GM20000 (cell line): ENCODE measurements around the gene MICAL2.

Source experiments
- DNase-seq: peaks from one replicate; pipeline ENCODE4 v3.0.0; 2012; ENCODE audit warnings: low spot score
- TF ChIP-seq, protein P1 (sequence below): IDR thresholded peaks from 2 replicates; pipeline ENCODE4 v1.5.1; 2012; ENCODE audit warnings: mild to moderate bottlenecking, control low read depth; ENCODE audit errors: extremely low read depth, missing control alignments

The MICAL2 gene

DNA sequence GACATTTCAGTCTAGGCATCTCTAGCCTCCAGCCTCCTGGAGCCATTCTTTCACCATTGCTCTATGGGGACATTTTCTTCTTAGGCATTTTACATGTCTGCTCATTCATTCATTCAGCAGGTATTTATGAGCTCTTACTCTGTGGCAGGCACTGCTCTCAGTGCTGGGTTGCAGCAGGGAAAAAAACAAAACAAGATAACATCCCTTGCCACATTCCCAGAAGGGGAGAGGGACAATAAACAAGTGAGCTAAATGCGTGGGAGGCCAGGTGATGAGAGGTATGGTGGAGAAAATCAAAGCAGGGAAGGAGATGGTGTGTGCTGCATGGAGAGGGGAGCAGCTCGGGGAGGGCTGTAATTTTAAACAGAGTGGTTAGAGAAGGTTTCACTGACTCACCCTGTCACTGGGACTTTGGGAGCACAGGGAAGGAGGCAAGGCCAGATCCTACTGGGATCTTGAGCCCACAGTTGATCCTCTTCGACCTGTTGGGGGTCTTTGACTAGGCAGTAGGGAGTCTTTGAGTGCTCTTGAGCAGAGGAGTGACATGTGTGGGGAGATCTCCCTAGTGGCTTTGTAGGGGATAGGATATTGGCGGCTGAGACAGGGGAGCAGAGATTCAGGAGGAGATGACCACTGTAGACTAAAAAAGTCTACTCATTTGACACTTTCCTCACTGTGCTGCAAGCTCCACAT, 17.0 kb downstream of the MICAL2 start:
- TF ChIP-seq, protein P1, sequence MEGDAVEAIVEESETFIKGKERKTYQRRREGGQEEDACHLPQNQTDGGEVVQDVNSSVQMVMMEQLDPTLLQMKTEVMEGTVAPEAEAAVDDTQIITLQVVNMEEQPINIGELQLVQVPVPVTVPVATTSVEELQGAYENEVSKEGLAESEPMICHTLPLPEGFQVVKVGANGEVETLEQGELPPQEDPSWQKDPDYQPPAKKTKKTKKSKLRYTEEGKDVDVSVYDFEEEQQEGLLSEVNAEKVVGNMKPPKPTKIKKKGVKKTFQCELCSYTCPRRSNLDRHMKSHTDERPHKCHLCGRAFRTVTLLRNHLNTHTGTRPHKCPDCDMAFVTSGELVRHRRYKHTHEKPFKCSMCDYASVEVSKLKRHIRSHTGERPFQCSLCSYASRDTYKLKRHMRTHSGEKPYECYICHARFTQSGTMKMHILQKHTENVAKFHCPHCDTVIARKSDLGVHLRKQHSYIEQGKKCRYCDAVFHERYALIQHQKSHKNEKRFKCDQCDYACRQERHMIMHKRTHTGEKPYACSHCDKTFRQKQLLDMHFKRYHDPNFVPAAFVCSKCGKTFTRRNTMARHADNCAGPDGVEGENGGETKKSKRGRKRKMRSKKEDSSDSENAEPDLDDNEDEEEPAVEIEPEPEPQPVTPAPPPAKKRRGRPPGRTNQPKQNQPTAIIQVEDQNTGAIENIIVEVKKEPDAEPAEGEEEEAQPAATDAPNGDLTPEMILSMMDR, result no peak
- DNase-seq, result no peak

DNA sequence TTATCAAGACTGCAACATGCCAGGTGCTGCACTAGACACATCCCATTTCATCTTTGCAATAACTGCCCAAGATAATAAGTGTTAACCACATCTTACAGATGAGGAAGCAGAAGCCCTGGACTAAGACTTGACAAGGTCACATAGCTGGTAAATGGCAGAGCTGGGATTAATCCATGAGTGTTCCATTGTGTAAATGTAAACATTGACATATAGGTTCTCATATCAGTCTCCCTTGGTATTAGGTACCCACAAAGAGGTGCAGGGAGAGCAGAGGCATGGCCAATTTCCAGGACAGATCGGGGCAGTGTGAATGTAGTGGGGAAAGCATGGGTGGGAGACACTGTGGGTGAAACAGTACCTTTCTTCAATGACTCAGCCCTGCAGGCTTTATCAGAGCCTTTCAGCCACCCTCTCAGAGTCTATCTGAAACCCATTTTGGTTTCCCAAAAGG, 17.9 kb downstream of the MICAL2 start:
- TF ChIP-seq, protein P1, result no peak
- no peak for DNase-seq

- no peak for DNase-seq
- TF ChIP-seq, protein P1, result no peak
Measured at GRCh38 chr11:12129227-12129626, 18.8 kb downstream of the MICAL2 start.

DNA sequence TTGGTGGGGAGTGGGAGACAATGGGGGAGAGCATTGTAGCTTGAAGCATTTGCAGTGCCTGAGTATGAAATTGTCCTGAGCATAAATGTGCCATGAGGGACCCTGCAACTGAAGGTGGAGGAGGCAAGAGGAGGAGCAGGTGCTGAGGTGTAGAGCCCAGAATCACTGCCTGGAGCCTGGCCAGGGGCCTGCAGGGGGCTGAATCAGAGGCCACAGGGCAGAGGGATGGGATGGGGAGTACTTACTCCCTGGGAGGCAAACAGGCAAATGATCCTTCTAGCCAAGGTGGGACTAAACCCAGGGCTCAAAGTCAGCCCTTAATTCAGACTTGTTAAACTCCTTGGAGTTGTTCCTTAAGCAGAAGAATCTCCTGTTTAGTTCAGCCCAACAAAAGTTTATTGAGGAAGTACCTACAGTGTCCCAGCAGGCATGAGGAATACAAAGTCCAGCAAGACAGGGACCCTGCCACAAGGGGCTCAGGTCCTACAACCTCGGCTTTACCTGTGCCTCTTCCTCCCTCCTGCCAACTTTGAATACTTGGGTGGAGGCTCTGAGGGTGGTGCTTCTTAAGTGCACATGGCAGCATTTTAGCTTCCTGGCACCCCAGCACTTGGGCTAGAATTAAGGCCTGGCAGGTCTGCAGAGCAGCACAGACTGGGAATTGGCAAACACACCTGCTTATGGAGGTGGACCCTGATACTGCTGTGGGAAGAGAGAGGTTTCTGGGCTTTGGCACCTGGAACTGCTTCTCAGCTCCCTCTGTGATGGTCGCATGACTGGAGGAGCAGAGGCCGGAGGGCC, 20.0 kb downstream of the MICAL2 start:
- DNase-seq, result no peak
- TF ChIP-seq, protein P1, result no peak

DNA sequence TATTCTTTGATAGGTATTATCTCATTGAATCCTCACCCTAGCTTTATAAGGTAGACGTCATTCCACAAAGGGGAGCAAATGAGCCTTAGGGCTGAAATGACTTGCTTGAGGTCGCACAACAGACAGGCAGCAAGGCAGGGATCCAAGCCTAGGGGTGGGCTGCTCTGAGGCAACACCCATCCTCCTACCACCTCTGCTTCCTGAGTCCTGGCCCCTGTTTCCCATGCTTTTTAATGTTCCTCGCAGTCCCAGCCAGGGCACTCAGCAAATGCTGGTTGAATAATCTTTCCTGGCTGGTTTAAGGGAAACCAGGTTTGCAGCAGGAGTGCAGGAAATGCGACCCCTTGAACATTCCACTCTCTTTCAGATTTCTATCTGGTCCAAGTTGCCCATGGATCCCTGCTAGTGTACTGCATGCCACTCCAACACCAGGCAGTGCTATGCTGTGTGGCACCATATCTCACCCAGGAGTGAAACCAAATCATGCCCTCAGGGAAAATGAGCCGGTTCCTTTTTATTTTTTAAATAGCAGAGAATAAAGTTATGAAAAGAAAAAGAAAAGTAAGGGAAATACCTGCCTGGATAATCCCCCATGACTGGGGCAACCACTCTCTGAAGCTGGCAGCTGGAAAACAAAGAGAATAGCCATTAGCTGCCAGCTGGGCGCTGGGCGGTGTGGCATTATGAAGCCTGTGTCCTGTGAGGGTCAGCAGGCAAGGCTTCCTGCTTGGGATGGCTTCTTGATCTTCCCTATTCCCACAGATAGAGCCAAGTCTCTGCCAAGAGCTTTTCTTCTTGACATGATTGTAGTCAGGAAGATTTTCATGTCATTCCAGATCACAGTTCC, 21.8 kb downstream of the MICAL2 start:
- no peak for DNase-seq
- TF ChIP-seq, protein P1, result no peak

DNA sequence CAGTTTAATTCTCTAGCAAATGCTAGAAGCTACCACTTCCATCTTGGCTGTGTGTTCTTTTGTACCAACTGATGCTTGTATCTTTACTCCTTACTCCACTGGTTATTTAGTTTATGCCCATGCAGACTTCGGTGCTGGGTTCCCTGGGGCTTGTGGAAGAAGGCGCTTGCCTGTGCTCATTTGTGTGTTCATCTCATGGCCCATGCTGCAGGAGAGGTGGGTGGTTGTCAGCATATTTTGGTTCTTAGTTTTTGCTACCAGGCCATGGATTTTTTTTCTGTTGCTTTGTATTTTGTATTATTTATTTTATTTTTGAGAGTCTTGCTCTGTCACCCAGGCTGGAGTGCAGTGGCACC, 22.4 kb downstream of the MICAL2 start:
- no peak for DNase-seq

More for the DNA sequence above, 22.4 kb downstream of the MICAL2 start:
- TF ChIP-seq, protein P1, result no peak
